ENCODE measurements around the gene HBE1. TPM values are rescaled to one million over a fixed set of nuclear protein-coding genes. Genes with fewer than 3 reads are reported as not detected.

The HBE1 gene
- total and polyA plus RNA-seq, 9 of the 15 experiments (the other 6 are each of a cell fraction or from before 2014, with no cell fraction given): 612 to 10,250 (median 2,181) TPM

DNA sequence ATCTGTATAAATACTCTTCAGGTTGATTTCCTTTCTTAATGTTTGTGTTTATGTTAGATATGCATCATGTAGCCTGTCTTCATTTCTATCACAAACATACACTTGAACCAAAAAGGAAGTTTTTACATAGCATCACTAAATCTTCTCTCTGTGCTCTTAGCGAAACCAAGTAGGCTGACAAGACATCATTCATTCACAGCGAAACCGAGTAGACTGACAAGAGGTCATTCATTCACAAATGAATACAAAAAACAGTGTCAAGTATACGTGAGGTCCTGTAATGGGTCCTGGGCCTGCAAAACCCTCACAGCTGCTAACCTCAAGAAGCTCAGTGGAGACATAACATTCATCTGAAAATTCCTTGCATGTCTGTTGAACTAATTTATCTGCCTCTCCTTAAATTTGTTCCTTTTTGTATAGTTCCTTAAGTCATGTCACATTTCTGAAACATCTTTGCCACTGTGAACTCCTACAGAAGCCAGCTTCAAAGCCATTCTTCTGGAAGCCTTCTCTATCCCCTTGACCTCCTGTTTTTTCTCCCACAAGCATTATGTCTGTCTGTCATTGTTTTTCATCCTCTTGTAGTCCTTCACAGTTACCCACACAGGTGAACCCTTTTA lies 9.8 kb upstream of the HBE1 start (continued):
- TF ChIP-seq CHD7 (IDR thresholded peaks at IDR 0.05; ENCODE audit: low read depth, low read length) (no peak), NFATC3 (IDR thresholded peaks at IDR 0.05) (no peak), NCOA4 (IDR thresholded peaks at IDR 0.05; ENCODE audit: partially characterized antibody) (no peak), ZNF707 (CRISPR knock-in tag; conservative IDR thresholded peaks at IDR 0.05) (no peak), E2F4 (CRISPR knock-in tag; IDR thresholded peaks at IDR 0.05; ENCODE audit: low read depth) (no peak), SFPQ (IDR thresholded peaks at IDR 0.05; ENCODE audit: low read depth, low read length) (no peak), RBM34 (IDR thresholded peaks at IDR 0.05; ENCODE audit: borderline replicate concordance, insufficient read depth, low read length) (no peak), TFAM (CRISPR knock-in tag; conservative IDR thresholded peaks at IDR 0.05) (no peak), TAF9B (IDR thresholded peaks at IDR 0.05; ENCODE audit: partially characterized antibody) (no peak)
- TF ChIP-seq, protein P1, sequence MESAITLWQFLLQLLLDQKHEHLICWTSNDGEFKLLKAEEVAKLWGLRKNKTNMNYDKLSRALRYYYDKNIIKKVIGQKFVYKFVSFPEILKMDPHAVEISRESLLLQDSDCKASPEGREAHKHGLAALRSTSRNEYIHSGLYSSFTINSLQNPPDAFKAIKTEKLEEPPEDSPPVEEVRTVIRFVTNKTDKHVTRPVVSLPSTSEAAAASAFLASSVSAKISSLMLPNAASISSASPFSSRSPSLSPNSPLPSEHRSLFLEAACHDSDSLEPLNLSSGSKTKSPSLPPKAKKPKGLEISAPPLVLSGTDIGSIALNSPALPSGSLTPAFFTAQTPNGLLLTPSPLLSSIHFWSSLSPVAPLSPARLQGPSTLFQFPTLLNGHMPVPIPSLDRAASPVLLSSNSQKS (CRISPR knock-in tag; IDR thresholded peaks at IDR 0.05): no peak

All from K562 (cell line).